ENCODE measurements around the gene TMIE. TPM values are rescaled to one million over a fixed set of nuclear protein-coding genes. Genes with fewer than 3 reads are reported as not detected.
"Not testable (repeated sequence)": the region's sequence is repeated elsewhere in the genome, so short reads cannot be mapped to it uniquely, and the experiment has no call there.

Gene TMIE
- total RNA-seq, 1 experiment from 2014 or later = 1.1 TPM

DNA sequence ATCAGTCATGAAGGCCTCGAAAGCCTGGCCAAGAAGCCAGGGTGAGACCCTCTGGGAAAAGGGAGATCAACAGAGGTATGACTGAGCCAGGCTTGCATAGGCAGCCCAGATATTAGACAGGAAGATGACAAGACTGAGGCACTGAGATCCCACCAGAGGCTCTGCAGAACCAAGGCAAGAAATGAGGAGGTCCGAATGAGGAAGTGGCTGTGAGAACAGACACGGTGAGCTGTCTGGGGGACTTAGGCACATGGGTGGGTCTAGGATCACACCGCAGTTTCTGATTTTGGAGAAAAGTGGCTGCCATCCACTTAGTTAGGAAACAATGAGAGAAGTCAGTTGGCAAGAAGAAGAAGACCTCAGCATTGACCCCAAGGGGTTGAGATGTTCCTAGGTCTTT, 47.9 kb downstream of the TMIE start:
- H3K4me1 ChIP-seq (ENCODE audit: control insufficient read depth, insufficient read depth, low read length) = no peaks in the 10 kb centered on the region
- in situ Hi-C loops (cut with HindIII; ENCODE audit: low pct_unique_long_range_greater_than_20kb, low sequenced_read_pairs) (no loop called here), intact Hi-C loops (cut with micrococcal nuclease; ENCODE audit: unreplicated experiment) (no loop called here)
- no peak overlapping the region for H3K27ac ChIP-seq (ENCODE audit: low read length)
- no peak for DNase-seq (ENCODE audit: low read depth, low spot score)
- H3K27me3 ChIP-seq (ENCODE audit: control insufficient read depth, insufficient read depth, low read length) = no peaks in the 10 kb centered on the region; the same call in 1 of the 2 replicates
- H3K9me3 ChIP-seq (ENCODE audit: control insufficient read depth, insufficient read depth, low read depth, low read length) = no peaks in the 10 kb centered on the region
- BruUV-seq (replicated peaks) = no TSS peak
- TF ChIP-seq TCF7L2 (IDR thresholded peaks at IDR 0.05; ENCODE audit: low read depth, low read length) (no peak), SIN3A (IDR thresholded peaks at IDR 0.05; ENCODE audit: borderline replicate concordance, insufficient read depth, low read depth, low read length) (no peak), REST (IDR thresholded peaks at IDR 0.05; ENCODE audit: insufficient read depth in 1 of 2, low read depth in 2 of 2, low read length in 1 of 2) (no peak), POLR2AphosphoS5 (IDR thresholded peaks at IDR 0.05; ENCODE audit: low read depth, low read length) (no peak)
- TF ChIP-seq, protein P1, sequence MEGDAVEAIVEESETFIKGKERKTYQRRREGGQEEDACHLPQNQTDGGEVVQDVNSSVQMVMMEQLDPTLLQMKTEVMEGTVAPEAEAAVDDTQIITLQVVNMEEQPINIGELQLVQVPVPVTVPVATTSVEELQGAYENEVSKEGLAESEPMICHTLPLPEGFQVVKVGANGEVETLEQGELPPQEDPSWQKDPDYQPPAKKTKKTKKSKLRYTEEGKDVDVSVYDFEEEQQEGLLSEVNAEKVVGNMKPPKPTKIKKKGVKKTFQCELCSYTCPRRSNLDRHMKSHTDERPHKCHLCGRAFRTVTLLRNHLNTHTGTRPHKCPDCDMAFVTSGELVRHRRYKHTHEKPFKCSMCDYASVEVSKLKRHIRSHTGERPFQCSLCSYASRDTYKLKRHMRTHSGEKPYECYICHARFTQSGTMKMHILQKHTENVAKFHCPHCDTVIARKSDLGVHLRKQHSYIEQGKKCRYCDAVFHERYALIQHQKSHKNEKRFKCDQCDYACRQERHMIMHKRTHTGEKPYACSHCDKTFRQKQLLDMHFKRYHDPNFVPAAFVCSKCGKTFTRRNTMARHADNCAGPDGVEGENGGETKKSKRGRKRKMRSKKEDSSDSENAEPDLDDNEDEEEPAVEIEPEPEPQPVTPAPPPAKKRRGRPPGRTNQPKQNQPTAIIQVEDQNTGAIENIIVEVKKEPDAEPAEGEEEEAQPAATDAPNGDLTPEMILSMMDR (IDR thresholded peaks at IDR 0.05) = no peak
- H3K4me3 ChIP-seq (ENCODE audit: low read depth in 2 of 2, low read length in 2 of 2) = no peak overlapping the region
- POLR2A ChIA-PET = no interaction called here
- H3K36me3 ChIP-seq (ENCODE audit: control insufficient read depth, insufficient read depth, low read length) = no peaks in the 10 kb centered on the region
- ATAC-seq = no peak
- CTCF ChIA-PET = no interaction called here

DNA sequence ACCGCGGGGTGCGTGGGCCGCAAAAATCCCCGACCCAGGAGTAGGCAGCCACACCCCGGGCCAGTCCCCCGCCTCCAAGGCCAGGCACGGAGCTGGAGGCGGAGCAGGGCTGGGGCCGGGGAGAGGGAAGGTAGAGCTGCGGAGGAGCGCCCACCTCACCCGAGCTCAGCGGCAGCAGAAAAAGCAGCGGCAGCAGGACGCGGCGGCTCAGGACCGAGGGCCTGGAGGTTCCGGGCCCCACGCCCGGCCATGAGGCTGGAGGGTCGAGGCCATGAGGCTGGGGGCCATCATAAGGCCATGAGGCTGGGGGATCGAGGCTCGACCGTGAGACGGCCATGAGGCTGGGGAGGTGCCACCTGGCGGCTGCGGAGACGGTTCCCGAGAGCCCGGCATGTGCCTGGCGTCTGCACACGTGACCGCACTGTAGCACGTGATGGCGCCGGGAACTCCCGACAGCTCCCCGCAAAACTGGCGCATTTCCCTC, 49.4 kb downstream of the TMIE start:
- BruUV-seq (replicated peaks) = no TSS peak
- no peak for TF ChIP-seq POLR2AphosphoS5 (IDR thresholded peaks at IDR 0.05; ENCODE audit: low read depth, low read length)
- TF ChIP-seq, protein P1 (IDR thresholded peaks at IDR 0.05) = no peak
- TF ChIP-seq REST (IDR thresholded peaks at IDR 0.05; ENCODE audit: insufficient read depth in 1 of 2, low read depth in 2 of 2, low read length in 1 of 2) = no peak
- no peak for TF ChIP-seq SIN3A (IDR thresholded peaks at IDR 0.05; ENCODE audit: borderline replicate concordance, insufficient read depth, low read depth, low read length)
- TF ChIP-seq TCF7L2 (IDR thresholded peaks at IDR 0.05; ENCODE audit: low read depth, low read length) = no peak
- Histone ChIP-seq H3K27ac (ENCODE audit: low read length) (no peak overlapping the region), H3K36me3 (ENCODE audit: control insufficient read depth, insufficient read depth, low read length) (no peaks in the 10 kb centered on the region), H3K9me3 (ENCODE audit: control insufficient read depth, insufficient read depth, low read depth, low read length) (no peaks in the 10 kb centered on the region), H3K4me3 (ENCODE audit: low read depth in 2 of 2, low read length in 2 of 2) (no peak overlapping the region), H3K4me1 (ENCODE audit: control insufficient read depth, insufficient read depth, low read length) (no peaks in the 10 kb centered on the region), H3K27me3 (ENCODE audit: control insufficient read depth, insufficient read depth, low read length) (no peaks in the 10 kb centered on the region; the same call in 1 of the 2 replicates)
- intact Hi-C loops (cut with micrococcal nuclease; ENCODE audit: unreplicated experiment) (no loop called here), in situ Hi-C loops (cut with HindIII; ENCODE audit: low pct_unique_long_range_greater_than_20kb, low sequenced_read_pairs) (no loop called here)
- DNase-seq (ENCODE audit: low read depth, low spot score) (no peak), ATAC-seq (no peak)
- ChIA-PET CTCF (no interaction called here), POLR2A (no interaction called here)

DNA sequence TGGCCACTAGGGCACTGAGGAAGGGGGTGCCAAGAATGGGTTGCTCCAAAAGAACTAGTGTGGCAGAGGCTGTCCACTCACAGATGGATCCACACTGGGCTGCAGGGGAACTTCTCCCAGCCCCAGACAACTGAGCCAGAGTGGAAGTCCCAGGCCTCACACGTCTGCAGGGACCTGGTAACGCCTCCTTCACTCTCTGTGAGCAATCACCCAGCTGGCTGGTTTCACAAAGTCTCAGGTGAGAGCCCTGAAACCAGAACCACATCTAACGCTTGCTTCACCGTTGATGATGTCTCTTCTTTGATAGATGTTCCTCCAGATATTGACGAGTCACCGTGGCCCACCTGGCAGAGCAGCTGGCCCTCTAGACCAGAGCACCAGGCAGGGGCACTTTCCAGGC, 51.9 kb downstream of the TMIE start:
- CTCF ChIA-PET; POLR2A ChIA-PET; H3K4me1 ChIP-seq (ENCODE audit: control insufficient read depth, insufficient read depth, low read length); ATAC-seq; DNase-seq (ENCODE audit: low read depth, low spot score); H3K27ac ChIP-seq (ENCODE audit: low read length); intact Hi-C loops (cut with micrococcal nuclease; ENCODE audit: unreplicated experiment); BruUV-seq (replicated peaks); H3K9me3 ChIP-seq (ENCODE audit: control insufficient read depth, insufficient read depth, low read depth, low read length); H3K27me3 ChIP-seq (ENCODE audit: control insufficient read depth, insufficient read depth, low read length); in situ Hi-C loops (cut with HindIII; ENCODE audit: low pct_unique_long_range_greater_than_20kb, low sequenced_read_pairs); H3K4me3 ChIP-seq (ENCODE audit: low read depth in 2 of 2, low read length in 2 of 2); H3K36me3 ChIP-seq (ENCODE audit: control insufficient read depth, insufficient read depth, low read length): not testable (repeated sequence)
